Fibroblast of lung (primary cell): ENCODE results near the gene ATG2A. TPM values are rescaled to one million over a fixed set of nuclear protein-coding genes. Genes with fewer than 3 reads are reported as not detected.

Experiments used
- DNase-seq, 2 donors: peaks; one replicate each; pipeline versions ENCODE4 v3.0.0 to v3.0.0-alpha.2; 2010; ENCODE audit warnings: low read depth in 2 of 2
- H2AFZ ChIP-seq: 2 replicates; pipeline ENCODE4 v1.5.1; 2012; ENCODE audit warnings: low read length, control low read depth, inconsistent platforms
- H3K27ac ChIP-seq: 2 replicates; pipeline ENCODE4 v1.5.1; 2011; ENCODE audit warnings: low read length, control low read depth; ENCODE audit not compliant: insufficient read depth
- H3K27me3 ChIP-seq: 2 replicates; pipeline ENCODE4 v1.5.1; 2011; ENCODE audit warnings: mild to moderate bottlenecking, low read length; ENCODE audit not compliant: control insufficient read depth, insufficient read depth
- H3K36me3 ChIP-seq: 2 replicates; pipeline ENCODE4 v1.5.1; 2011; ENCODE audit warnings: low read length; ENCODE audit not compliant: control insufficient read depth, insufficient read depth
- H3K4me1 ChIP-seq: 2 replicates; pipeline ENCODE4 v1.5.1; 2011; ENCODE audit warnings: low read length; ENCODE audit not compliant: control insufficient read depth, insufficient read depth; ENCODE audit errors: extremely low read depth
- H3K4me2 ChIP-seq: 2 replicates; pipeline ENCODE4 v1.5.1; 2011; ENCODE audit warnings: low read length, control low read depth; ENCODE audit not compliant: insufficient read depth; ENCODE audit errors: extremely low read depth
- H3K4me3 ChIP-seq, 4 experiments: fragments of 200-600 bp in 1 of 4; sonication (generic) in 1 of 4; replicated peaks in 1 of 4; 2 replicates each; pipeline ENCODE4 v1.5.1; 2011 to 2016; ENCODE audit warnings: low read length in 4 of 4, low read depth in 3 of 4, mild to moderate bottlenecking in 3 of 4, control low read depth in 2 of 4, inconsistent platforms in 1 of 4, mixed read lengths in 1 of 4; ENCODE audit not compliant: insufficient read depth in 1 of 4; ENCODE audit errors: control extremely low read depth in 1 of 4
- H3K79me2 ChIP-seq: 2 replicates; pipeline ENCODE4 v1.5.1; 2012; ENCODE audit warnings: mild to moderate bottlenecking, low read length, inconsistent platforms; ENCODE audit not compliant: control insufficient read depth, insufficient read depth
- H3K9ac ChIP-seq: 2 replicates; pipeline ENCODE4 v1.5.1; 2011; ENCODE audit warnings: mild to moderate bottlenecking, low read length, control low read depth; ENCODE audit not compliant: insufficient read depth
- H3K9me3 ChIP-seq: 2 replicates; pipeline ENCODE4 v1.5.1; 2012; ENCODE audit warnings: low read depth, low read length; ENCODE audit not compliant: control insufficient read depth, insufficient read depth
- H4K20me1 ChIP-seq: 2 replicates; pipeline ENCODE4 v1.5.1; 2011; ENCODE audit warnings: low read length; ENCODE audit not compliant: control insufficient read depth, insufficient read depth; ENCODE audit errors: extremely low read depth
- CTCF ChIP-seq, 2 donors: IDR thresholded peaks in 1 of 2; conservative IDR thresholded peaks in 1 of 2; 1 replicate in 1 of 2; 2 replicates in 1 of 2; pipeline ENCODE4 v1.5.1; 2011 to 2012; ENCODE audit warnings: low read length in 2 of 2, control low read depth in 1 of 2, inconsistent platforms in 1 of 2, low read depth in 1 of 2, mild to moderate bottlenecking in 1 of 2
- EZH2 ChIP-seq: IDR thresholded peaks from 2 replicates; pipeline ENCODE4 v1.5.1; 2012; ENCODE audit warnings: low read length, control low read depth, mild to moderate bottlenecking; ENCODE audit errors: missing control alignments
- polyA plus RNA-seq, 2 donors: library from polyadenylated mRNA; depleted of rRNA in 1 of 2; stranded (reverse) in 1 of 2; unstranded in 1 of 2; fragments of >200 nt; gene quantifications; 2 replicates each; pipeline ENCODE4 v1.2.1, GENCODE V29; 2011 to 2012; ENCODE audit warnings: missing spikeins in 1 of 2
- total RNA-seq: library from RNA; depleted of rRNA; stranded (reverse); fragments of >200 nt; gene quantifications from 2 replicates; pipeline ENCODE4 v1.2.1, GENCODE V29; 2014

ATG2A gene
- total and polyA plus RNA-seq, 2 donors (not counting 1 experiment from before 2014, with no cell fraction given), result 3.1 to 9.9 TPM

- Histone ChIP-seq H3K4me2 (no peak overlapping the region), H2AFZ (no peak overlapping the region), H3K27me3 (no peaks in the 10 kb centered on the region), H3K79me2 (peaks cover 58% of the 10 kb centered on the region), H3K9ac (peak overlapping the region; percentile 13), H3K9me3 (no peaks in the 10 kb centered on the region), H3K4me3 (no peak overlapping the region), H3K4me1 (peaks cover 52% of the 10 kb centered on the region), H4K20me1 (no peaks in the 10 kb centered on the region), H3K36me3 (peaks cover 53% of the 10 kb centered on the region), H3K27ac (peak overlapping the region; percentile 98)
- DNase-seq, result no peak
- TF ChIP-seq EZH2 (no peak), CTCF (conservative IDR thresholded peaks at IDR 0.05 in 1 of 2, IDR thresholded peaks at IDR 0.05 in 1 of 2; ENCODE audit: low read depth in 1 of 2, low read length in 2 of 2) (no peak)
These were observed 61.3 kb downstream of the ATG2A start for GRCh38 chr11:64855596-64856304.

GRCh38 chr11:64854534-64855502 lies 62.2 kb downstream of the ATG2A start:
- peaks cover 49% of the 10 kb centered on the region for H3K79me2 ChIP-seq
- DNase-seq, result peak; percentile 93
- peak overlapping the region; percentile 33 for H3K9ac ChIP-seq
- H3K4me3 ChIP-seq, result no peak overlapping the region
- H2AFZ ChIP-seq, result no peak overlapping the region
- H3K9me3 ChIP-seq, result no peaks in the 10 kb centered on the region
- TF ChIP-seq EZH2 (no peak), CTCF (conservative IDR thresholded peaks at IDR 0.05 in 1 of 2, IDR thresholded peaks at IDR 0.05 in 1 of 2; ENCODE audit: low read depth in 1 of 2, low read length in 2 of 2) (no peak)
- H4K20me1 ChIP-seq, result no peaks in the 10 kb centered on the region
- H3K4me1 ChIP-seq, result peaks cover 50% of the 10 kb centered on the region
- peak overlapping the region; percentile 98 for H3K27ac ChIP-seq
- H3K4me2 ChIP-seq, result peak overlapping the region; percentile 53
- peaks cover 52% of the 10 kb centered on the region for H3K36me3 ChIP-seq
- no peaks in the 10 kb centered on the region for H3K27me3 ChIP-seq

- no peak overlapping the region for H3K9ac ChIP-seq
These were observed 62.9 kb downstream of the ATG2A start for GRCh38 chr11:64854157-64854533.

More at GRCh38 chr11:64854157-64854533, 62.9 kb downstream of the ATG2A start:
- no peaks in the 10 kb centered on the region for H4K20me1 ChIP-seq
- no peak overlapping the region for H2AFZ ChIP-seq
- peak overlapping the region; percentile 98 for H3K27ac ChIP-seq
- peaks cover 46% of the 10 kb centered on the region for H3K79me2 ChIP-seq
- no peak overlapping the region for H3K4me2 ChIP-seq
- H3K27me3 ChIP-seq, result no peaks in the 10 kb centered on the region
- no peak for DNase-seq
- TF ChIP-seq EZH2, result no peak
- no peak for TF ChIP-seq CTCF (conservative IDR thresholded peaks at IDR 0.05 in 1 of 2, IDR thresholded peaks at IDR 0.05 in 1 of 2; ENCODE audit: low read depth in 1 of 2, low read length in 2 of 2)
- H3K4me1 ChIP-seq, result peaks cover 47% of the 10 kb centered on the region
- H3K9me3 ChIP-seq, result no peaks in the 10 kb centered on the region
- H3K36me3 ChIP-seq, result peaks cover 49% of the 10 kb centered on the region
- no peak overlapping the region for H3K4me3 ChIP-seq
